Measurements from ENCODE around the gene CXXC5. TPM values are rescaled to one million over a fixed set of nuclear protein-coding genes. Genes with fewer than 3 reads are reported as not detected.

CXXC5 gene
- total RNA-seq, 1 experiment from 2014 or later = 85.0 TPM

- POLR2A ChIA-PET = no interaction called here
- in situ Hi-C loops (cut with HindIII; ENCODE audit: low pct_unique_long_range_greater_than_20kb, low sequenced_read_pairs) = no loop called here
Measured at GRCh38 chr5:139689631-139690063, 41.5 kb downstream of the CXXC5 start.

More at GRCh38 chr5:139689631-139690063, 41.5 kb downstream of the CXXC5 start:
- H3K36me3 ChIP-seq (ENCODE audit: control insufficient read depth, insufficient read depth, low read length) = no peaks in the 10 kb centered on the region
- TF ChIP-seq REST (IDR thresholded peaks at IDR 0.05; ENCODE audit: insufficient read depth in 1 of 2, low read depth in 2 of 2, low read length in 1 of 2) = no peak
- TF ChIP-seq CTCF (IDR thresholded peaks at IDR 0.05) = no peak
- no peak for TF ChIP-seq TCF7L2 (IDR thresholded peaks at IDR 0.05; ENCODE audit: low read depth, low read length)
- TF ChIP-seq POLR2AphosphoS5 (IDR thresholded peaks at IDR 0.05; ENCODE audit: low read depth, low read length) = no peak; the same call in none of the 2 replicates
- no peak for TF ChIP-seq SIN3A (IDR thresholded peaks at IDR 0.05; ENCODE audit: borderline replicate concordance, insufficient read depth, low read depth, low read length)
- intact Hi-C loops (cut with micrococcal nuclease; ENCODE audit: unreplicated experiment) = loop anchor here (1.0 to 5.0 kb wide), 3 partner anchors 37 to 68 kb away; no protein-coding TSS in a partner anchor
- DNase-seq (ENCODE audit: low read depth, low spot score) (no peak), ATAC-seq (peak; percentile 63)
- no peak overlapping the region; the same call in 1 of the 2 replicates for H3K27ac ChIP-seq (ENCODE audit: low read length)
- H3K9me3 ChIP-seq (ENCODE audit: control insufficient read depth, insufficient read depth, low read depth, low read length) = no peaks in the 10 kb centered on the region
- peaks cover 54% of the 10 kb centered on the region for H3K4me1 ChIP-seq (ENCODE audit: control insufficient read depth, insufficient read depth, low read length)
- no peak overlapping the region for H3K4me3 ChIP-seq (ENCODE audit: low read depth in 2 of 2, low read length in 2 of 2)
- CTCF ChIA-PET = interaction anchor here (0.5 to 4.4 kb wide), 6 partner anchors 11 to 99 kb away, joined by 3 to 47 read pairs (median 4); no protein-coding TSS in a partner anchor
- no TSS peak for BruUV-seq (replicated peaks)
- no peaks in the 10 kb centered on the region for H3K27me3 ChIP-seq (ENCODE audit: control insufficient read depth, insufficient read depth, low read length)

Measured in Panc1 (cell line).